ENCODE data around the gene ILKAP.

ILKAP gene

GRCh38 chr2:238138331-238139195 lies 64.9 kb downstream of the ILKAP start, which contains the start of gene KLHL30:
TSS of gene KLHL30 (plus strand) at chr2:238138668. CDS start at chr2:238140755, 2,087 bp downstream.
- Histone ChIP-seq H3K27ac (ENCODE audit: low read length) (no peak within 1 kb of the TSS), H3K79me2 (ENCODE audit: insufficient read depth, low read length) (no peaks in the 10 kb centered on the region), H3K27me3 (ENCODE audit: insufficient read depth, low read length, poor library complexity) (no peaks in the 10 kb centered on the region), H3K36me3 (ENCODE audit: insufficient read depth, low read length) (no peaks in the 10 kb centered on the region), H3K9me3 (ENCODE audit: insufficient read depth, low read length, severe bottlenecking) (no peaks in the 10 kb centered on the region), H2AFZ (ENCODE audit: low read depth, low read length) (no peak within 1 kb of the TSS), H3K4me2 (ENCODE audit: insufficient read depth, low read length) (no peak within 1 kb of the TSS), H4K20me1 (ENCODE audit: insufficient read depth, low read length) (no peaks in the 10 kb centered on the region; the same call in 1 of the 2 replicates), H3K9ac (ENCODE audit: low read depth, low read length) (no peak within 1 kb of the TSS), H3K4me1 (ENCODE audit: insufficient read depth, low read length) (no peaks in the 10 kb centered on the region), H3K4me3 (ENCODE audit: low read depth in 1 of 2, low read length in 2 of 2) (no peak within 1 kb of the TSS)
- TF ChIP-seq, protein P1, sequence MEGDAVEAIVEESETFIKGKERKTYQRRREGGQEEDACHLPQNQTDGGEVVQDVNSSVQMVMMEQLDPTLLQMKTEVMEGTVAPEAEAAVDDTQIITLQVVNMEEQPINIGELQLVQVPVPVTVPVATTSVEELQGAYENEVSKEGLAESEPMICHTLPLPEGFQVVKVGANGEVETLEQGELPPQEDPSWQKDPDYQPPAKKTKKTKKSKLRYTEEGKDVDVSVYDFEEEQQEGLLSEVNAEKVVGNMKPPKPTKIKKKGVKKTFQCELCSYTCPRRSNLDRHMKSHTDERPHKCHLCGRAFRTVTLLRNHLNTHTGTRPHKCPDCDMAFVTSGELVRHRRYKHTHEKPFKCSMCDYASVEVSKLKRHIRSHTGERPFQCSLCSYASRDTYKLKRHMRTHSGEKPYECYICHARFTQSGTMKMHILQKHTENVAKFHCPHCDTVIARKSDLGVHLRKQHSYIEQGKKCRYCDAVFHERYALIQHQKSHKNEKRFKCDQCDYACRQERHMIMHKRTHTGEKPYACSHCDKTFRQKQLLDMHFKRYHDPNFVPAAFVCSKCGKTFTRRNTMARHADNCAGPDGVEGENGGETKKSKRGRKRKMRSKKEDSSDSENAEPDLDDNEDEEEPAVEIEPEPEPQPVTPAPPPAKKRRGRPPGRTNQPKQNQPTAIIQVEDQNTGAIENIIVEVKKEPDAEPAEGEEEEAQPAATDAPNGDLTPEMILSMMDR (IDR thresholded peaks at IDR 0.05; ENCODE audit: borderline replicate concordance, extremely low read depth, low read length, poor library complexity, severe bottlenecking) = no peak
- no peak for TF ChIP-seq EZH2 (IDR thresholded peaks at IDR 0.05; ENCODE audit: borderline replicate concordance, low read depth, low read length, severe bottlenecking)
- DNase-seq = no peak
- ATAC-seq (ENCODE audit: insufficient read depth, low read depth) = no peak

DNA sequence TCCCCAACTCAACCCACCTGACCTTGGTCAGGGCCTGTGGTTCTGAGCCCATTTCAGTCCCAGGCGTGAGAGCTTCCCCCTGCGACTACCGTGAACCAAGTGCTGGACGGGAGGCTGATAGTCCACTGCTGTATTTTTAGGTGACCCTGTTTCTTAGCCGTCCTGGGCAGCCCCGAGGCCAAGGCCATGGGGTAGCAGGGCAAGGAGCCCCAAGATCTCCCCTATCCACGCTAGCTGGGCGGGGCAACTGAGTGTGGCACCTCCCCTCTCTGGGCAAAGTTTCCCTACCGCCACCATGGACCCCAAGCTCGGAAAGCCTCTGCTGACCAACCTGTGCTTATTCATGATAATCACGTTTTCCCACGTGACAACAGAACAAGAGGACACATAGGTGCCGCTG lies 65.6 kb downstream of the ILKAP start:
- ATAC-seq (ENCODE audit: insufficient read depth, low read depth) = no peak
- Histone ChIP-seq H2AFZ (ENCODE audit: low read depth, low read length) (no peak overlapping the region), H3K4me3 (ENCODE audit: low read depth in 1 of 2, low read length in 2 of 2) (no peak overlapping the region), H3K9me3 (ENCODE audit: insufficient read depth, low read length, severe bottlenecking) (no peaks in the 10 kb centered on the region), H3K4me1 (ENCODE audit: insufficient read depth, low read length) (no peaks in the 10 kb centered on the region), H3K36me3 (ENCODE audit: insufficient read depth, low read length) (no peaks in the 10 kb centered on the region), H3K9ac (ENCODE audit: low read depth, low read length) (no peak overlapping the region), H3K27ac (ENCODE audit: low read length) (no peak overlapping the region), H3K27me3 (ENCODE audit: insufficient read depth, low read length, poor library complexity) (no peaks in the 10 kb centered on the region), H3K79me2 (ENCODE audit: insufficient read depth, low read length) (no peaks in the 10 kb centered on the region), H4K20me1 (ENCODE audit: insufficient read depth, low read length) (no peaks in the 10 kb centered on the region), H3K4me2 (ENCODE audit: insufficient read depth, low read length) (no peak overlapping the region)
- no peak for TF ChIP-seq EZH2 (IDR thresholded peaks at IDR 0.05; ENCODE audit: borderline replicate concordance, low read depth, low read length, severe bottlenecking)
- TF ChIP-seq, protein P1 (IDR thresholded peaks at IDR 0.05; ENCODE audit: borderline replicate concordance, extremely low read depth, low read length, poor library complexity, severe bottlenecking) = no peak
- no peak for DNase-seq

DNA sequence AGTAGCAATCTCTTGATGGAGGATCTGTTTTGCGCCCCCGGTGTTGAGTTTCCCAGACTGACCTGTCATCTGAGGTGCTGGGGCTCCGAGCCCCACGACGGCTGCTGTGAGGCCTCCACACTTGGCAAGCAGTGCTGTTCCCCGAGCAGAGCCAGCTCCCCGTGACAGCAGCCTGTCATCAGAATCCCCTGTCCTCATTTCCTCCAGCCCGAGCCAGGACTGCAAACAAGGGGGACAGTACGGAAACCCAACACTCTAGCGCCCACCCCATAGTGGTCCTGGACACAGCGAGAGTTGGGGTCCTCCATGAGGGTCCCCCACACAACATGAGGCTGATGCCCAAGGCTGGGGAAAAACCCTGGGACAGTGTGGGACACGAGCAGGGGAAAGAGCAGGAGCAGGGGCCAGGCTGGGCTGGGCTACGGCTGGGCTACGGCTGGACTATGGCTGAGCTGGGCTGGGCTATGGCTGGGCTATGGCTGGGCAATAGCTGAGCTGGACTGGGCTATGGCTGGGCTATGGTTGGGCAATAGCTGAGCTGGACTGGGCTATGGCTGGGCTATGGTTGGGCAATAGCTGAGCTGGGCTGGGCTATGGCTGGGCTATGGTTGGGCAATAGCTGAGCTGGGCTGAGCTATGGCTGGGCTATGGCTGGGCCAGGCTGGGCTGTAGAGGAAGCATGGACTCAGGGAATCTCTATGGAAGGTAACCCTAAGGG lies 66.5 kb downstream of the ILKAP start:
- Histone ChIP-seq H3K27me3 (ENCODE audit: insufficient read depth, low read length, poor library complexity) (no peaks in the 10 kb centered on the region), H4K20me1 (ENCODE audit: insufficient read depth, low read length) (no peaks in the 10 kb centered on the region; the same call in 1 of the 2 replicates), H3K9ac (ENCODE audit: low read depth, low read length) (no peak overlapping the region), H2AFZ (ENCODE audit: low read depth, low read length) (no peak overlapping the region), H3K4me2 (ENCODE audit: insufficient read depth, low read length) (no peak overlapping the region), H3K36me3 (ENCODE audit: insufficient read depth, low read length) (no peaks in the 10 kb centered on the region), H3K27ac (ENCODE audit: low read length) (no peak overlapping the region), H3K4me3 (ENCODE audit: low read depth in 1 of 2, low read length in 2 of 2) (no peak overlapping the region), H3K79me2 (ENCODE audit: insufficient read depth, low read length) (no peaks in the 10 kb centered on the region), H3K9me3 (ENCODE audit: insufficient read depth, low read length, severe bottlenecking) (no peaks in the 10 kb centered on the region), H3K4me1 (ENCODE audit: insufficient read depth, low read length) (no peaks in the 10 kb centered on the region)
- TF ChIP-seq EZH2 (IDR thresholded peaks at IDR 0.05; ENCODE audit: borderline replicate concordance, low read depth, low read length, severe bottlenecking) = no peak
- TF ChIP-seq, protein P1 (IDR thresholded peaks at IDR 0.05; ENCODE audit: borderline replicate concordance, extremely low read depth, low read length, poor library complexity, severe bottlenecking) = no peak
- no peak for DNase-seq
- no peak for ATAC-seq (ENCODE audit: insufficient read depth, low read depth)

Measured in DND-41 (cell line).